Stimulated activated CD4-positive, alpha-beta T cell treated with anti-CD3 and anti-CD28 coated beads, Interleukin-1b, Interleukin-23, amount 100 ng/mL, for 1 hour (primary cell): ENCODE data around the gene TIMM10.

Experiments
- DNase-seq, 2 donors: peaks; one replicate each; pipeline ENCODE4 v3.0.0-alpha.2; 2020; ENCODE audit warnings: low read depth in 2 of 2

Gene TIMM10

DNA sequence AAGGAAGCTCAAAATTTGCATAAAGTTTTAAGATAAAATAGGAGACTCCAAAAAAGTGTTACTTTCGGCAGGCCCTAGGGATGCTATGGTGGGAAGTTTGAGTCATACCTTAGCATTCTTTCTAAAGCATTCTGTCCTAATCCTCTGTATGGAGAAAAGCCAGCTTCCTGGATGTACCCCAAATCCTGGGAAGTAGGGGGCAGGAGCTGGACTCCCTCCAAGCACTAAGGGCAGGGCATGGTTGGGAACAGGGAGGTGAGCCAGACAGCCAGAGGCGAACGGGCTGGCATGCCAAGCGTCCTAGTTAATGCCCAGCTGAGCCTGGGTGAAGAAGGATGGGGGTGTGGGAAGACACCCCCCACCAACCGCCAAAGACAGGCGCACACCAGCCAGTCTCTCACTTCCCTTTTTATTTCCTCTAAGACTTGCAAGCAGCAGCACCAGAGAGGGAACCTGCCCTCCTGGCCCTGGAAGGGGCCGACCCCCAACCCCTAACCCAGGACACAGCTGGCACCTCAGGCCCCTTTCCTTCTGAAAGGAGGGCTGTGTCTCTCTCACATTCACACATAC lies 46.3 kb downstream of the TIMM10 start:
- no peak for DNase-seq

GRCh38 chr11:57483562-57483918 lies 47.0 kb downstream of the TIMM10 start:
- DNase-seq: no peak

DNA sequence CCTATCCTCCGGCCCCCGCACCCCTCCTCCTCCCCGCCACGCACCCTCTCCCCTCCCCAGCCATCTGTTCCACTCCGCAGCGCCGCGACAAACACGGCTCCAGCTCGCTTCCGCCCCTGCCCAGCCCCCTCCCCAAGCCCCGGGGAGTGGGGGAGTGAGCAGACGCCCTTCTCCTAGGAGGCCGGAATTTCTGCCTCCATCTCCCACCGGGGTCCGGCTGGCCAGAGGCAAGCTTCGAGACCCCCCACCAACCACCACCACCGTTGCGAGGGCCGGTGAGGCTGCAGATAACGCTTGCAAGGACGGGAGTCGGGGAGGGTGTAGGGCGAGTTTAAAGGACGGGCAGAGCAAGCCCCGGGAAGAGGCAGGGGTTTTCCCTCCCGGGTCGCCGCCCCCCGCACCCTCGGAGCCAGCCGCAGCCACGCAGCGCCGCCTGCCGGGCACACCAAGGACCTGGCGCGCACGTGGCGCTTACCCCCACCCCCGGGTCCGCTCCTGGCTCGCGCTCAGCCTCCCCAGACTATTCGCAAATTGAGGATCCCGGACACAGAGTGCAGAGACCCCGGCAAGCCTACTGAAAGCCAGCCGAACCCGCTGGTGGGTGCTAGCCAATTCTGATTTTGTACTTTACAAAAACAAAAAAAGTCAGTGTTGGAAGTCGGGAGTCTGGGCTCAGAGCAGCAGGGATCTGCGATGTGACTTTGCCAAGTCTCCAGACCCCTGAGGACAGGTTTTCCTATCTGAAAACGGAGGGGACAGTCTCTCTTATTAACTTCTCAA lies 47.6 kb downstream of the TIMM10 start:
- DNase-seq: peak in 1 of 2 donors; percentile 64

- DNase-seq: no peak
These were observed 48.4 kb downstream of the TIMM10 start for GRCh38 chr11:57481915-57482781.

DNA sequence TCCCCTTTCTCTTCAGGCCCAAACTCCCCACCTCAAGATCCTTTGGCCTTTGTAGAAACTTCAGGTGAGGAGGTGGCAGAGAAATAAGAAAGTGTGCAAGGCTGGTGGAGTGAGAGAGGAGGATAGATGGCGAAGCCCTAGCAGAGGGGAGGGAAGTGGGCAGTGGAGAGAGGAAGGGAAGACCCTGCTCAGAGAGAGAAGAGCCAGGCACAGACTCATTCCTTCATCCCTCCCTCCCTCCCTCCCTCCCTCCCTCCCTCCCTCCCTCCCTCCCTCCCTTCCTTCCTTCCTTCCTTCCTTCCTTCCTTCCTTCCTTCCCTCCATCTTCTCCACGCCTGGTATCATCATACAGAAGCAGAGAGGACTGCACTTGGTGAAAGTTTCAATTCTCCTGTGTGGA lies 49.2 kb downstream of the TIMM10 start:
- no peak for DNase-seq

- DNase-seq: peak in 1 of 2 donors; percentile 52
These were observed 50.0 kb downstream of the TIMM10 start for GRCh38 chr11:57480409-57481137.

- no peak for DNase-seq
These were observed 50.6 kb downstream of the TIMM10 start for GRCh38 chr11:57479911-57480310.

- no peak for DNase-seq
These were observed 51.4 kb downstream of the TIMM10 start for GRCh38 chr11:57479021-57479663.
